Endothelial cell of umbilical vein (primary cell): ENCODE results near the gene MOCOS. TPM values are rescaled to one million over a fixed set of nuclear protein-coding genes. Genes with fewer than 3 reads are reported as not detected.

ENCODE experiments used
- BruUV-seq: library from RNA; stranded (reverse); fragments of 400-500 nt; replicated peaks from 2 replicates; lab custom pipeline; 2021; lab: Mats Ljungman, UMichigan
- CTCF ChIA-PET: fragments of 300-600, 350-600 bp; sonication (Branson Sonifier 250); formaldehyde crosslinking; loops from one replicate; lab custom pipeline; 2021; ENCODE audit warnings: antibody characterized with exemption, inconsistent platforms; lab: Charles Lee
- POLR2A ChIA-PET: fragments of 300-600, 350-600 bp; sonication (Branson Sonifier 250); formaldehyde crosslinking; loops from one replicate; lab custom pipeline; 2021; ENCODE audit warnings: antibody characterized with exemption, inconsistent platforms; lab: Charles Lee
- DNase-seq: peaks from one replicate; pipeline ENCODE4 v3.0.0-alpha.2; 2011; ENCODE audit warnings: low read depth, low spot score
- FAIRE-seq: peaks from 2 replicates; lab custom pipeline; 2011; peaks lifted over from hg19 to GRCh38; lab: Jason Lieb, UNC
- H2AFZ ChIP-seq: 2 replicates; pipeline ENCODE4 v1.6.0; 2012; ENCODE audit warnings: low read depth, low read length, control low read depth, inconsistent platforms
- H3K27ac ChIP-seq: 2 replicates; pipeline ENCODE4 v1.5.1; 2011; ENCODE audit warnings: low read depth, mild to moderate bottlenecking, control low read depth, low read length, moderate library complexity; ENCODE audit not compliant: insufficient read depth
- H3K27me3 ChIP-seq, 2 experiments: 2 replicates each; pipeline versions ENCODE4 v1.6.0 to v1.6.1; 2011; ENCODE audit warnings: low read length in 2 of 2, mixed read lengths in 1 of 2; ENCODE audit not compliant: control insufficient read depth in 2 of 2, insufficient read depth in 2 of 2
- H3K36me3 ChIP-seq, 2 experiments: 2 replicates in 1 of 2; 3 replicates in 1 of 2; pipeline ENCODE4 v1.5.1; 2011; ENCODE audit warnings: low read length in 2 of 2, mild to moderate bottlenecking in 1 of 2, moderate library complexity in 1 of 2; ENCODE audit not compliant: control insufficient read depth in 2 of 2, insufficient read depth in 2 of 2; ENCODE audit errors: extremely low read depth in 1 of 2
- H3K4me1 ChIP-seq: 3 replicates; pipeline ENCODE4 v1.5.1; 2011; ENCODE audit warnings: mild to moderate bottlenecking, low read length; ENCODE audit not compliant: control insufficient read depth, insufficient read depth; ENCODE audit errors: extremely low read depth
- H3K4me2 ChIP-seq: 2 replicates; pipeline ENCODE4 v1.6.1; 2011; ENCODE audit warnings: low read length, control low read depth, mixed read lengths; ENCODE audit not compliant: insufficient read depth
- H3K4me3 ChIP-seq, 3 experiments: fragments of 200-600 bp in 1 of 3; sonication (generic), shearing (Covaris generic) in 1 of 3; replicated peaks in 1 of 3; 2 replicates each; pipeline ENCODE4 v1.5.1; 2011 to 2016; ENCODE audit warnings: control low read depth in 3 of 3, low read length in 3 of 3, mild to moderate bottlenecking in 2 of 3, inconsistent platforms in 1 of 3, low read depth in 1 of 3, moderate library complexity in 1 of 3; ENCODE audit not compliant: insufficient read depth in 1 of 3
- H3K79me2 ChIP-seq: 2 replicates; pipeline ENCODE4 v1.6.0; 2012; ENCODE audit warnings: low read length, inconsistent platforms; ENCODE audit not compliant: control insufficient read depth, insufficient read depth
- H3K9ac ChIP-seq: replicated peaks from 2 replicates; pipeline ENCODE3; 2011; ENCODE audit warnings: low read length, control low read depth; ENCODE audit not compliant: insufficient read depth; ENCODE audit errors: extremely low read depth
- H3K9me1 ChIP-seq: replicated peaks from 3 replicates; pipeline ENCODE4 v1.6.0; 2011; ENCODE audit warnings: mild to moderate bottlenecking, low read length; ENCODE audit not compliant: control insufficient read depth, insufficient read depth; ENCODE audit errors: extremely low read depth
- H3K9me3 ChIP-seq: replicated peaks from 2 replicates; pipeline ENCODE4 v1.5.1; 2012; ENCODE audit warnings: low read length, inconsistent platforms; ENCODE audit not compliant: control insufficient read depth, insufficient read depth
- H4K20me1 ChIP-seq: replicated peaks from 2 replicates; pipeline ENCODE3; 2011; ENCODE audit warnings: mild to moderate bottlenecking, low read length; ENCODE audit not compliant: control insufficient read depth, insufficient read depth; ENCODE audit errors: extremely low read depth
- CTCF ChIP-seq, 2 donors: IDR thresholded peaks; 1 replicate in 1 of 2; 2 replicates in 1 of 2; pipeline ENCODE4 v1.5.1; 2011; ENCODE audit warnings: low read length in 2 of 2, mild to moderate bottlenecking in 2 of 2, moderate library complexity in 2 of 2, control low read depth in 1 of 2, inconsistent platforms in 1 of 2, low read depth in 1 of 2; ENCODE audit not compliant: insufficient read depth in 1 of 2; ENCODE audit errors: extremely low read depth in 1 of 2
- EZH2 ChIP-seq: IDR thresholded peaks from 2 replicates; pipeline ENCODE4 v1.6.1; 2012; ENCODE audit warnings: borderline replicate concordance, low read depth, mild to moderate bottlenecking, moderate library complexity, low read length, inconsistent platforms; ENCODE audit not compliant: severe bottlenecking
- FOS ChIP-seq: IDR thresholded peaks from 2 replicates; pipeline ENCODE4 v1.6.1; 2011; ENCODE audit warnings: mild to moderate bottlenecking, low read length, moderate library complexity, borderline replicate concordance; ENCODE audit not compliant: insufficient read depth
- GATA2 ChIP-seq: IDR thresholded peaks from 2 replicates; pipeline ENCODE4 v1.7.0; 2011; ENCODE audit warnings: low read depth, mild to moderate bottlenecking, moderate library complexity, mixed read lengths, low read length; ENCODE audit not compliant: insufficient read length, insufficient read depth
- JUN ChIP-seq: IDR thresholded peaks from 2 replicates; pipeline ENCODE4 v1.6.1; 2011; ENCODE audit warnings: borderline replicate concordance, low read depth; ENCODE audit not compliant: insufficient read length, insufficient read depth
- MAX ChIP-seq: IDR thresholded peaks from 2 replicates; pipeline ENCODE4 v1.6.1; 2011; ENCODE audit not compliant: insufficient read depth, insufficient read length
- MYC ChIP-seq: IDR thresholded peaks from one replicate; pipeline ENCODE4 v1.6.1; 2011; ENCODE audit warnings: mild to moderate bottlenecking, low read depth, low read length
- POLR2A ChIP-seq: IDR thresholded peaks from 2 replicates; pipeline ENCODE4 v1.6.1; 2012; ENCODE audit warnings: low read depth, mild to moderate bottlenecking, control low read depth, low read length
- POLR2AphosphoS5 ChIP-seq: IDR thresholded peaks from 2 replicates; pipeline ENCODE4 v1.6.1; 2012; ENCODE audit warnings: low read depth, mild to moderate bottlenecking, control low read depth, low read length, moderate library complexity; ENCODE audit not compliant: insufficient read depth
- dilution Hi-C: fragments of 300-500 bp; cut with MboI; formaldehyde crosslinking; loops from one replicate; pipeline ENCODE4 v1.15.0; 2019; ENCODE audit warnings: low sequenced_read_pairs; ENCODE audit not compliant: extremely low pct_ligation_motif_present
- intact Hi-C: fragments of 100-400 bp; cut with micrococcal nuclease; formaldehyde crosslinking; loops from one replicate; pipeline ENCODE4 v1.10.0; 2022
- polyA plus RNA-seq, 4 experiments: library from polyadenylated mRNA; depleted of rRNA in 3 of 4; stranded (reverse) in 3 of 4; unstranded in 1 of 4; fragments of >200 nt; gene quantifications; 2 replicates each; pipeline versions ENCODE4 v1.2.1 to v1.2.3, GENCODE V29; 2011 to 2012; ENCODE audit warnings: missing spikeins in 1 of 4
- total RNA-seq: library from RNA; stranded (reverse); gene quantifications from 2 replicates; pipeline ENCODE4 v1.2.3, GENCODE V29; 2021

MOCOS gene
- total and polyA plus RNA-seq, 2 donors (not counting 3 experiments of a cell fraction or from before 2014, with no cell fraction given) = 0.18 to 0.88 TPM

- CTCF ChIA-PET = interaction anchor here (0.6 to 3.8 kb wide), 12 partner anchors 11 to 273 kb away, joined by 3 to 22 read pairs (median 4); no protein-coding TSS in a partner anchor
- TF ChIP-seq GATA2 (no peak), EZH2 (peak; percentile 81)
- intact Hi-C loops (loop anchor here (5.0 to 10.0 kb wide), 5 partner anchors 111 to 457 kb away; partner anchors contain the start of genes ELP2, MOCOS and SLC39A6), dilution Hi-C loops (no loop called here)
- H3K79me2 ChIP-seq = no peaks in the 10 kb centered on the region
- H3K9ac ChIP-seq = no peak overlapping the region
- H3K27ac ChIP-seq = no peak overlapping the region
- no peaks in the 10 kb centered on the region for H3K36me3 ChIP-seq
- DNase-seq (no peak), FAIRE-seq (no peak)
- no peaks in the 10 kb centered on the region for H4K20me1 ChIP-seq
- no peaks in the 10 kb centered on the region for H3K9me3 ChIP-seq
- peaks cover 42 to 54% of the 10 kb centered on the region in 2 experiments for H3K27me3 ChIP-seq
- H3K4me3 ChIP-seq = peak overlapping the region in 1 of 3 experiments; percentile 31
- peak overlapping the region; percentile 64 for H3K4me2 ChIP-seq
- H3K4me1 ChIP-seq = peaks cover 10% of the 10 kb centered on the region
- POLR2A ChIA-PET = no interaction called here
- no peaks in the 10 kb centered on the region for H3K9me1 ChIP-seq
- no TSS peak for BruUV-seq
- peak overlapping the region; percentile 60 for H2AFZ ChIP-seq
Measured at GRCh38 chr18:36298126-36298741, 110.9 kb downstream of the MOCOS start.

- DNase-seq = no peak
- dilution Hi-C loops (no loop called here), intact Hi-C loops (loop anchor here (5.0 to 10.0 kb wide), 5 partner anchors 112 to 456 kb away; partner anchors contain the start of genes ELP2, MOCOS and SLC39A6)
- Histone ChIP-seq H2AFZ (no peak overlapping the region), H3K79me2 (no peaks in the 10 kb centered on the region), H3K9ac (no peak overlapping the region), H3K36me3 (no peaks in the 10 kb centered on the region), H3K9me1 (no peaks in the 10 kb centered on the region), H3K27ac (no peak overlapping the region), H3K27me3 (peaks cover 39 to 52% of the 10 kb centered on the region in 2 experiments), H3K4me3 (no peak overlapping the region), H4K20me1 (no peaks in the 10 kb centered on the region), H3K4me2 (no peak overlapping the region), H3K4me1 (peaks cover 10% of the 10 kb centered on the region), H3K9me3 (no peaks in the 10 kb centered on the region)
- BruUV-seq = no TSS peak
- ChIA-PET CTCF (interaction anchor here (0.6 to 3.8 kb wide), 4 partner anchors 11 to 113 kb away, joined by 3 to 22 read pairs (median 6); no protein-coding TSS in a partner anchor), POLR2A (no interaction called here)
- TF ChIP-seq CTCF (IDR thresholded peaks at IDR 0.05; ENCODE audit: extremely low read depth in 1 of 2, insufficient read depth in 1 of 2, low read depth in 1 of 2, low read length in 2 of 2) (no peak), JUN (no peak), FOS (no peak), MYC (no peak), POLR2A (no peak), GATA2 (no peak), EZH2 (no peak), POLR2AphosphoS5 (no peak), MAX (no peak)
- no peak for FAIRE-seq
Measured at GRCh38 chr18:36299015-36299414, 111.7 kb downstream of the MOCOS start.
